HUES48 (cell line): ENCODE measurements around the gene STK17A.

Experiments used
- H3K27ac ChIP-seq: one replicate; pipeline ENCODE4 v1.7.0; 2013; ENCODE audit warnings: low read depth, low read length, inconsistent platforms
- H3K27me3 ChIP-seq: 2 replicates; pipeline ENCODE4 v1.6.1; 2013; ENCODE audit warnings: mild to moderate bottlenecking, low read length; ENCODE audit not compliant: control insufficient read depth, insufficient read depth
- H3K36me3 ChIP-seq: 2 replicates; pipeline ENCODE4 v1.6.1; 2013; ENCODE audit warnings: low read length; ENCODE audit not compliant: control insufficient read depth, insufficient read depth
- H3K4me1 ChIP-seq: 2 replicates; pipeline ENCODE4 v1.6.1; 2013; ENCODE audit warnings: mild to moderate bottlenecking, low read length; ENCODE audit not compliant: control insufficient read depth, insufficient read depth
- H3K4me3 ChIP-seq: 2 replicates; pipeline ENCODE4 v1.5.1; 2013; ENCODE audit warnings: mild to moderate bottlenecking, low read depth, low read length
- H3K9ac ChIP-seq: 2 replicates; pipeline ENCODE4 v1.6.1; 2013; ENCODE audit warnings: mild to moderate bottlenecking, low read depth, low read length, moderate library complexity
- H3K9me3 ChIP-seq: 2 replicates; pipeline ENCODE4 v1.6.1; 2013; ENCODE audit warnings: low read length; ENCODE audit not compliant: control insufficient read depth, insufficient read depth

STK17A gene

GRCh38 chr7:43647673-43648472, 65.0 kb downstream of the STK17A start:
- H3K27ac ChIP-seq: peak overlapping the region; percentile 79
- H3K4me1 ChIP-seq: peaks cover 45% of the 10 kb centered on the region
- H3K27me3 ChIP-seq: no peaks in the 10 kb centered on the region
- no peak overlapping the region for H3K4me3 ChIP-seq
- H3K9ac ChIP-seq: no peak overlapping the region; the same call in 1 of the 2 replicates
- H3K36me3 ChIP-seq: peaks cover 51% of the 10 kb centered on the region
- no peaks in the 10 kb centered on the region for H3K9me3 ChIP-seq

GRCh38 chr7:43648473-43649406, 65.8 kb downstream of the STK17A start:
- peaks cover 45% of the 10 kb centered on the region for H3K4me1 ChIP-seq
- H3K27me3 ChIP-seq: no peaks in the 10 kb centered on the region
- H3K27ac ChIP-seq: peak overlapping the region; percentile 79
- H3K9me3 ChIP-seq: no peaks in the 10 kb centered on the region
- H3K36me3 ChIP-seq: peaks cover 43% of the 10 kb centered on the region
- H3K4me3 ChIP-seq: no peak overlapping the region
- H3K9ac ChIP-seq: no peak overlapping the region

DNA sequence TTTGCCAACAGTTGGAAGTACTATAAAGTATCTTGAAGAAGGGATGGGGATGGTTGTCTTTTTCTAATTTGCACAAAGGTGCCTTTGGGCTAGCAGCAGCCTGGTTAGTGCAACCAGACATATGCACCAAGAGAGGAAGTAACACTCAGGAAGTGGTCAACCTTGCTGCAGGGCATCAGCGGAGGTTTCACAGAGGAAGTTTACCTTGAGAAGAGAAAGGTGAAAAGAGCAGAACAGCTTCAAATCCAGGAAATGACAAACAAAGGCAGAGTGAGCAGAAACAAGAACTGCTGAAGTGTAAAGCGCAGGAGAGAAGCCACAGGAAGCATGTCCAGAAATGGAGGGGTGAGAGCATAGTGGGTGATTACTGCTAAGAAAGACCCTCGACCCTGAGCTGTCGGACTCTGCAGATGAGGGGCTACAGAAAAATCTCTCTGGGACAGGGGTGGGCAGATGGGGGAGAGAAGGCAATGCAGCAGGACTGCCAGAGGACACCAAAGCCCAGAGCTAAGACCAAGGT, 66.9 kb downstream of the STK17A start:
- H3K9me3 ChIP-seq: no peaks in the 10 kb centered on the region
- no peak overlapping the region for H3K4me3 ChIP-seq
- H3K27ac ChIP-seq: no peak overlapping the region
- H3K36me3 ChIP-seq: peaks cover 33% of the 10 kb centered on the region
- no peak overlapping the region for H3K9ac ChIP-seq
- H3K27me3 ChIP-seq: no peaks in the 10 kb centered on the region
- peaks cover 45% of the 10 kb centered on the region for H3K4me1 ChIP-seq

DNA sequence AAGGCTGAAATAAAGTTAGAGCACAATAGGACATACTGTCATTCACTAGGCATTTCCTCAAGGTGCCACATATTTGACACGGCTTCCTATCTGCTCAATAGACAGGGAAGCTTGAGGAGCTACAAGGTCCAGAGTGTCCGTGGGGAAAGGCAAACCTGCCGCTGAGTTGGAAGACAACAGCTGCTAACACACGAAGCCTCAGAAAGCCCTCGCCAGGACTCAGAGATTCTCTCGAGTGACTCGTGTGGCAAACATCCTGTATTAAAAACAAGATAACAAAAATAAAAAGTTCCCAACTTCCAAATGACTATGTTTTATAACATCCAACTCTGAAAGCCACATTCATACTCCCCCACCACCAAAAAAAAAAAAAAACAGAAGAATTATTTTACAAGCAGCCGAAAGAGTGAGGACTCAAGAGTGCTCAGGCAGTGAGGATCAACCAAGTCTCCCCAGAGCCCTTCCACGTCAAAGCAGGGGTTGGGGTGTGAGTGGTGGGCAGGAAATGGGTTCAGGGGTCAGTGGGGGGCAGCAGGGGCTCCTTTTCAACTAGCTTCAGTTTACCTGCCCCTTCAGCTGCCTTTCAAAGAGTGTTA, 67.6 kb downstream of the STK17A start:
- peaks cover 25% of the 10 kb centered on the region for H3K36me3 ChIP-seq
- peak overlapping the region; percentile 56 for H3K27ac ChIP-seq
- H3K9me3 ChIP-seq: no peaks in the 10 kb centered on the region
- no peaks in the 10 kb centered on the region for H3K27me3 ChIP-seq
- no peak overlapping the region; the same call in 1 of the 2 replicates for H3K9ac ChIP-seq
- H3K4me1 ChIP-seq: peaks cover 45% of the 10 kb centered on the region
- H3K4me3 ChIP-seq: no peak overlapping the region

DNA sequence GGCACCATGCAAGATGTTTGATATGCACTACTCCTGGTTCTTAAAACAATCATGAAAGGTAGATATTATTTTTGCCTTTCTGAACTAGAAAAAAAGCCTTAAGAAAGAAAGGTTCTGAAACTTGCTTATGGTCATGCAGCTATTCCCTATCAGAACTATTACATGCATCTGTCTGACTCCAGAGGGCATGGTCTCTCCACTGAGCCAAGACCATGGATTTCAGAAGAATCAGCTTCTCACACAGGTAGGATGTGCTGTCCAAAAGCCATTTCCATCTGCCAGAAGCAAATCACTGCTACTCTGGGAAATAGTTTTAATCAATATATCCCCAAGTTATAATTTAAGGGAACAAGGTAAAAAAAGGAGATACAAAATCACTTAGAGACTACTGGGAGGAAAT, 69.5 kb downstream of the STK17A start:
- no peaks in the 10 kb centered on the region for H3K27me3 ChIP-seq
- H3K9me3 ChIP-seq: no peaks in the 10 kb centered on the region
- H3K9ac ChIP-seq: no peak overlapping the region
- peaks cover 32% of the 10 kb centered on the region for H3K4me1 ChIP-seq
- H3K4me3 ChIP-seq: no peak overlapping the region
- no peak overlapping the region for H3K27ac ChIP-seq
- H3K36me3 ChIP-seq: peaks cover 10% of the 10 kb centered on the region

DNA sequence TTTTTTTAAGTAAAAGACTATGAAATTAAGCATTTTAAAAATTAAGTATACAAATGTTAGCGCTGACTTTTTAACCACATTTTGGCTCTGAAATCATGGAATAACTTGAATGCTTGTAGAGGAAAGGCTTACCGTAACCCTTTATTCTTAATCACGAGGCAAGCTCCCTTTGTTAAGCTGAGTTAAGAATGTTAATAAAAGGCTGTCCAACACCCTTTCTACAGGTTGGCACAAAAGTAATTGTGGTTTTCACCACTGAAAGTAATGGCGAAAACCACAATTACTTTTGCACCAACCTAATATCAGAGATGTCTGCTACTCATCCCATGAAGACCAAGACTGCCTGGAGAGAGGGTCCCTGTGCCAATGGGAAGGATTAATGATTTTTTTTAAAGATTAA, 70.6 kb downstream of the STK17A start:
- Histone ChIP-seq H3K36me3 (peaks cover 12% of the 10 kb centered on the region), H3K4me3 (no peak overlapping the region), H3K9ac (no peak overlapping the region), H3K27me3 (no peaks in the 10 kb centered on the region), H3K9me3 (no peaks in the 10 kb centered on the region), H3K4me1 (peaks cover 25% of the 10 kb centered on the region), H3K27ac (no peak overlapping the region)

DNA sequence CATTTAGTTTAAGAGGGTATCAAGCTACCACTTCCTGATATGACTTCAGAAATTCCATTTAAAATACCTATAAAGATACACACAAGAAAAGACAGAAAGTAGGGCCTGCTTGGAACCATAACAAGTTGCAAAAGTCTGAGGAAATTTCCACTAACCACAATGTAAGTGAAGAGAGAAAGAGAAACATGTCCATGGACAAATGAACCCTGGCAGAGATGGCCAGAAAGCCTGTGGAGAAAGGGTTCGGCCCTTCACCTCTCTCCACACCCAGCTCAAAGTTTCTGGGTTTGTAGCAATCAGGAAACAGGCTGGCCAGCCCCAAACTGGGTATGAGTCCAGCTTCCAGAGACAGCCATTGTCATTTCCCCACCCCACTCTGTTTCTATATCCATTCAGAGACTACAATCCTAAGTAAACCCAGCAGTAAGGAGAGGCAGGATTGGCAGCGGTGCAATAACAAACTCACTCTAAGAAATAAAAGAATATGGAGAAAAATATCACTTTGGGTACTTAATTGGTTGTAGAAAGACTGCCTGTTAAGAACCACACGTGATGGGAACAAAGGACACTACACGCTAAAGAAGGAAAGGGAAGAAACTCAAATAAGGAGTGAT, 71.1 kb downstream of the STK17A start:
- peaks cover 25% of the 10 kb centered on the region for H3K4me1 ChIP-seq
- no peak overlapping the region for H3K27ac ChIP-seq
- no peaks in the 10 kb centered on the region for H3K9me3 ChIP-seq
- H3K4me3 ChIP-seq: no peak overlapping the region
- H3K27me3 ChIP-seq: no peaks in the 10 kb centered on the region
- peaks cover 13% of the 10 kb centered on the region for H3K36me3 ChIP-seq
- H3K9ac ChIP-seq: no peak overlapping the region

DNA sequence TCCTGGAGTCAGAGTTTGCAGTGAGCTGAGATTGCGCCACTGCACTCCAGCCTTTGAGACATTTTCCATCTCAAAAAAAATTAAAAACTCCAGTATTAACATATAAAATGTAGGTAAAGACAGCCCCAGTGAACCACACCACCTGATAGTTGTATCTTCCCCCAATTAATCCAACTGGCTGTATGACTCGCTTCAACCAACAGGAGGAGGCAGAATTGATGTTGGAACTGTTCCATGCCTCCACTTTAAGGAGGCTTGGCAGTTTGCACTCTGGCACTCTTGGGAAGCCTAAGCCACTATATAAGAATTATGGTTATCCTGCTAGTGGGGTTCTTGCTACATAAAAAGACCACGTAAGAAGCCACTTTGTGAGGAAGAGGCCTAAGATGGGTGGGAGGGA, 72.7 kb downstream of the STK17A start:
- Histone ChIP-seq H3K4me3 (no peak overlapping the region), H3K9ac (no peak overlapping the region), H3K27me3 (no peaks in the 10 kb centered on the region), H3K27ac (no peak overlapping the region), H3K9me3 (no peaks in the 10 kb centered on the region), H3K36me3 (0 out of 2 replicates have a peak, but pooled peaks cover 3% of the 10 kb centered on the region), H3K4me1 (peaks cover 34% of the 10 kb centered on the region)

DNA sequence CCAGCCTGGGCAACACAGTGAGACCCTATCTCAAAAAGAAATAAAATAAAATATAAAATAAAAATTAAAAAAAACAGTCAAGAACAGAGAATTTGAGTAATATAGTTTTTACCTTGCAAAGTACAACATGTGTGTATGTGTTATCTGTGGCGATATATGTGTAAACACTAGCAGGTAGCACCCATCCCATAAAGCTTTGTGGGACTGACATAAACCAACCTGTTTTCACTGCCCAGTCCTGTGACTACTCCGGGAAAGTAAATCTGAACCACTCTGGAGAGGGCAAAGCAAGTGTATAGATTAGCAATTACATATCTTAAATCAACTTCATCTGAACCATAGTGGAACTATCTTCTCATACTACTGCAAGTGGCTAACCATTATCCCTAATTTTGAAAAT, 74.1 kb downstream of the STK17A start:
- H3K27me3 ChIP-seq: no peaks in the 10 kb centered on the region
- 0 out of 2 replicates have a peak, but pooled peaks cover 3% of the 10 kb centered on the region for H3K36me3 ChIP-seq

DNA sequence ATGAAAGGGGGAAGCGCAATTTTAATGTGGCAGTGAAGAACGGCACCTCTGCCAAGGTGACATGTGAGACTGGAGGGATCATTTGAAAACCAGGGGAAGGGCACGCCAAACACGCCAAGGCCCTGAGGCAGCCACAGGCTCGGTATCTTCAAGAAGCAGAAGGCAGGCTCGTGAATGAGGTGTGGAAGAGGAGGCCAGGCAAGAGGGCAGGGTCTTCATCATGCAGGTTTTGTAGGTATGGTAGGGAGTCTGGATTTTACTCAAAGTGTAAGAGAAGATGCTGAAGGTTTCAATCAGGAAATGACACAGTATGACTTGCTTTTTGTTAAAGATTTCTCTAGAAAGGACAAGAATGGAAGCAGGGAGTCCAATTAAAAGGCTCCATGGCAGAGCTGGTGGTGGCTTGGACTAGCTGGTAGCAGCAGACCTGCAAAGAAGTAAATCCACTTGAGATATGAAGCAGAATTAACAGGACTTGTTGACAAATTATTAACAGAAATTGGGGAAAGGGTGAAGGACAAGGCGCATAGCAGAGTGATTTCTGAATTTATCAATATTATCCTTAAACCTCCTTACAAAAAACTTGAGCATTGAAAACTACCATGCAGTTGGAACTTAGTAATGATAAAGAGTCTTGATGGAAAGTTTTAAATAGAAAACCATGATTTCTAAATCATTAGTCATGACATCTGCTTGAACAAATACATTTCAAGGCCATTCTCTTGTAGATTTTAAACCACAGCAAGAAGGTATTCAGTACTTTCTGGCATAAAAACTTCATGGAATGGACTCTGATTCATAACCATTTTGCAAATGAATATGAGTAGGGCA, 76.0 kb downstream of the STK17A start:
- H3K9me3 ChIP-seq: no peaks in the 10 kb centered on the region
- H3K4me3 ChIP-seq: no peak overlapping the region
- H3K27me3 ChIP-seq: no peaks in the 10 kb centered on the region
- no peak overlapping the region for H3K9ac ChIP-seq
- H3K36me3 ChIP-seq: 0 out of 2 replicates have a peak, but pooled peaks cover 7% of the 10 kb centered on the region
- H3K27ac ChIP-seq: peak overlapping the region; percentile 77
- H3K4me1 ChIP-seq: peaks cover 31% of the 10 kb centered on the region

More for the DNA sequence above, 74.1 kb downstream of the STK17A start:
- no peaks in the 10 kb centered on the region for H3K9me3 ChIP-seq
- peaks cover 31% of the 10 kb centered on the region for H3K4me1 ChIP-seq
- no peak overlapping the region for H3K27ac ChIP-seq
- H3K9ac ChIP-seq: no peak overlapping the region
- no peak overlapping the region for H3K4me3 ChIP-seq
